PFSK-1 (cell line): Measurements from ENCODE around the gene CATSPER1.

Experiments
- POLR2AphosphoS5 ChIP-seq: IDR thresholded peaks from 2 replicates; pipeline ENCODE4 v1.6.1; 2012; ENCODE audit warnings: low read depth, mild to moderate bottlenecking, control low read depth, low read length, moderate library complexity
- REST ChIP-seq, 2 experiments: IDR thresholded peaks; 2 replicates each; pipeline versions ENCODE4 v1.6.1 to v1.8.0; 2011 to 2012; ENCODE audit warnings: low read depth in 2 of 2, low read length in 2 of 2, control low read depth in 1 of 2, inconsistent platforms in 1 of 2, mild to moderate bottlenecking in 1 of 2, moderate library complexity in 1 of 2; ENCODE audit not compliant: insufficient read depth in 1 of 2
- SIN3A ChIP-seq: IDR thresholded peaks from 2 replicates; pipeline ENCODE4 v1.6.1; 2012; ENCODE audit warnings: mild to moderate bottlenecking, low read length, moderate library complexity, borderline replicate concordance; ENCODE audit not compliant: insufficient read depth
- TAF1 ChIP-seq: IDR thresholded peaks from 2 replicates; pipeline ENCODE4 v1.6.1; 2012; ENCODE audit warnings: low read length, control low read depth, borderline replicate concordance; ENCODE audit not compliant: insufficient read depth

- no peak for TF ChIP-seq REST (IDR thresholded peaks at IDR 0.05; ENCODE audit: insufficient read depth in 1 of 2, low read depth in 2 of 2, low read length in 2 of 2)
- TF ChIP-seq POLR2AphosphoS5, result no peak
- TF ChIP-seq TAF1, result no peak
- no peak for TF ChIP-seq SIN3A
Observed at GRCh38 chr11:66003291-66003690, 23.0 kb downstream of the CATSPER1 start.
